GM12892 (cell line): Measurements from ENCODE around the gene BRINP2.

Experiments
- POLR2A ChIP-seq: IDR thresholded peaks from 2 replicates; pipeline ENCODE4 v1.6.1; 2011; ENCODE audit warnings: low read depth, low read length, control low read depth
- TAF1 ChIP-seq: IDR thresholded peaks from 2 replicates; pipeline ENCODE4 v1.6.1; 2011; ENCODE audit warnings: low read depth, mild to moderate bottlenecking, control low read depth, low read length, borderline replicate concordance

GRCh38 chr1:177248258-177248657 lies 77.5 kb downstream of the BRINP2 start:
- TF ChIP-seq TAF1 (no peak), POLR2A (no peak)
